GM12801 (cell line): ENCODE measurements around the gene UEVLD.

ENCODE experiments used
- CTCF ChIP-seq: IDR thresholded peaks from one replicate; pipeline ENCODE4 v1.5.1; 2011; ENCODE audit warnings: control low read depth; ENCODE audit not compliant: insufficient read length; ENCODE audit errors: extremely low read depth

UEVLD gene

GRCh38 chr11:18600915-18601569, 12.5 kb upstream of the UEVLD start:
- no peak for TF ChIP-seq CTCF

- no peak for TF ChIP-seq CTCF
Measured at GRCh38 chr11:18599739-18600230, 11.3 kb upstream of the UEVLD start, which contains the start of gene MISFA. TSS of gene MISFA (plus strand) at chr11:18599789. CDS start at chr11:18599929, 140 bp downstream.

GRCh38 chr11:18594999-18595749, 6.6 kb upstream of the UEVLD start:
- no peak for TF ChIP-seq CTCF

GRCh38 chr11:18590571-18590970, 2.0 kb upstream of the UEVLD start:
- no peak for TF ChIP-seq CTCF

- no peak for TF ChIP-seq CTCF
Measured at GRCh38 chr11:18581825-18582224, 6.7 kb downstream of the UEVLD start.

GRCh38 chr11:18580113-18580766, 8.3 kb downstream of the UEVLD start:
- no peak for TF ChIP-seq CTCF

GRCh38 chr11:18578975-18579598, 9.4 kb downstream of the UEVLD start:
- TF ChIP-seq CTCF: no peak
